ENCODE data around the gene CALB2. TPM values are rescaled to one million over a fixed set of nuclear protein-coding genes. Genes with fewer than 3 reads are reported as not detected.
"Not testable (repeated sequence)": the region's sequence is repeated elsewhere in the genome, so short reads cannot be mapped to it uniquely, and the experiment has no call there.

The CALB2 gene, protein sequence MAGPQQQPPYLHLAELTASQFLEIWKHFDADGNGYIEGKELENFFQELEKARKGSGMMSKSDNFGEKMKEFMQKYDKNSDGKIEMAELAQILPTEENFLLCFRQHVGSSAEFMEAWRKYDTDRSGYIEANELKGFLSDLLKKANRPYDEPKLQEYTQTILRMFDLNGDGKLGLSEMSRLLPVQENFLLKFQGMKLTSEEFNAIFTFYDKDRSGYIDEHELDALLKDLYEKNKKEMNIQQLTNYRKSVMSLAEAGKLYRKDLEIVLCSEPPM
- not detected for total RNA-seq

GRCh38 chr16:71358464-71358998, at the start of gene CALB2:
CALB2 (plus strand) TSS chr16:71358723; CDS start chr16:71358793, 70 bp downstream.
- peaks cover 12% of the 10 kb centered on the region for H3K27me3 Mint-ChIP-seq
- H3K27ac Mint-ChIP-seq = no peak within 1 kb of the TSS
- no peaks in the 10 kb centered on the region for H3K9me3 Mint-ChIP-seq
- peak within 1 kb of the TSS; percentile 25 for H3K4me3 Mint-ChIP-seq
- ATAC-seq (replicated peaks) = peak; percentile 93
- no peaks in the 10 kb centered on the region for H3K36me3 Mint-ChIP-seq (ENCODE audit: low read depth)
- no peaks in the 10 kb centered on the region for H3K4me1 Mint-ChIP-seq

DNA sequence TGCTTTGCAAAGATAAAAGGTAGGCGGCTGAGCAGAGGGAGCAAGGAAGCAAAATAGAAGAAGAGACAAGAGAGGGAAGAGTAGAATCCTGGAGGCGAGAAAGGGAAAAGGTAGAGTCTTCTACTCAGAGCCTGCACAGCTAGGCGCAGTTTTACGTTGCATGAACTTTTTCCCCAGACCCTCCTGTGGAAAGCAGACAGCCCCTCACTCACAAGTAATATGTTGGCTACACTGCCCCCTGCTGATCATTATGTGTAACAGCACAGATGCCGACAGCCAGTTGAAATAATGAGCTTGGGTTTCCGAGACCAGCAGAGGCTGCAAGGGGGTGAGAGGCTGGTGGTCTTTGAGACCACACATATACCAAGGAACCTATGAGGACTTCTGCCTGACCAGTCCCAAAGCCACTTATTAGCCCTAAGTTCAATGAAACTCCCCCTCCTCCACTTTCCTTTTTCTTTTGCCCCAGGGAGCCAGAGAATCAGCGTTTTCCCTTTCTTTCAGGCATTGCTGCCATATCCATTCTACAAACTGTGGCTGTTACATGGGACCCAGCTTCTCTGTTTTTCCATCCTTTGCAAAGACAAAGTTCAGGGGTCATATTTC, 46.9 kb upstream of the CALB2 start:
- no peak for ATAC-seq (replicated peaks)
- H3K27ac Mint-ChIP-seq = no peak overlapping the region

DNA sequence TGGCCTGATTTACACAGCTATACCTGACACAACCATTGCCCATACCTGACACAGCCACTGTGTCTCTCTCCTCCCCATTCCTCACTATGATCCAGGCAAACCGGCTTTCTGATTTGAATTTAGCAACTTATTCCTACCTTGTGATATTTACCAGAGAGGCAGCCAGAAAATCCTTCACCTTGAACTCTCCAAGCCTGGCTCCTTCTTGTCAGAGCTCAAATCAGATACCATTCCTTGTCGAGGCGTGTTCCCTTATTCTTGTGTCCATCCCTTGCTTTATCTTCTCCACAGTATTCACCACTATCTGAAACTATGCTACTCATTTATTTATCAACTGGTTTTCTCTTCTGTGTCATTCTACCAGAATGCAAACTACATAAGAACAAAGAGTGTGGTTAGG, 44.9 kb upstream of the CALB2 start:
- not testable (repeated sequence) for H3K9me3 Mint-ChIP-seq; H3K4me1 Mint-ChIP-seq; H3K36me3 Mint-ChIP-seq (ENCODE audit: low read depth); H3K27ac Mint-ChIP-seq; ATAC-seq (replicated peaks); H3K4me3 Mint-ChIP-seq
- H3K27me3 Mint-ChIP-seq = peaks cover 33% of the 10 kb centered on the region

More for the DNA sequence above, 46.9 kb upstream of the CALB2 start:
- H3K4me1 Mint-ChIP-seq = no peaks in the 10 kb centered on the region
- no peak overlapping the region for H3K4me3 Mint-ChIP-seq
- no peaks in the 10 kb centered on the region for H3K9me3 Mint-ChIP-seq
- H3K36me3 Mint-ChIP-seq (ENCODE audit: low read depth) = no peaks in the 10 kb centered on the region
- H3K27me3 Mint-ChIP-seq = peaks cover 41% of the 10 kb centered on the region

DNA sequence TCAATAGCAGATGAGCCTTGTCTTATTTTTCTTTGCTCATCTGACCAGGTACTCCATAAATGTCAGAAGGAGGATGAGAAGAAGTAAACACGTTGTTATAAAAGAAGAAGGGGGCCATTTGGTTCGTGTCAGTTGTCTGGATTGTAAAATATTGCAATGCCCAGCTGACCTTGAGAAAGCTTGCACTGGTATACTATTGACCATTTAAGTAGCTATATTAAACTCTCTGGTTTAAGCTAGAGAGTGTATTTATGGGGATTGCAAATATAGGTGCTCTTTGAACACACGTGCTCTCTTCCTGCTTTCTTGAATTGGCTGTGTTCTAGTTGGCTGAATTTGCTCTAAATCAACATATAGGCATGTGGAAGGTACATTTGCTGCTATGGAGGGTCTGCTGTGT, 43.3 kb upstream of the CALB2 start:
- H3K27ac Mint-ChIP-seq = no peak overlapping the region
- H3K4me3 Mint-ChIP-seq = no peak overlapping the region
- H3K4me1 Mint-ChIP-seq = no peaks in the 10 kb centered on the region
- H3K27me3 Mint-ChIP-seq = peaks cover 24% of the 10 kb centered on the region
- no peak for ATAC-seq (replicated peaks)
- H3K9me3 Mint-ChIP-seq = no peaks in the 10 kb centered on the region
- no peaks in the 10 kb centered on the region for H3K36me3 Mint-ChIP-seq (ENCODE audit: low read depth)

DNA sequence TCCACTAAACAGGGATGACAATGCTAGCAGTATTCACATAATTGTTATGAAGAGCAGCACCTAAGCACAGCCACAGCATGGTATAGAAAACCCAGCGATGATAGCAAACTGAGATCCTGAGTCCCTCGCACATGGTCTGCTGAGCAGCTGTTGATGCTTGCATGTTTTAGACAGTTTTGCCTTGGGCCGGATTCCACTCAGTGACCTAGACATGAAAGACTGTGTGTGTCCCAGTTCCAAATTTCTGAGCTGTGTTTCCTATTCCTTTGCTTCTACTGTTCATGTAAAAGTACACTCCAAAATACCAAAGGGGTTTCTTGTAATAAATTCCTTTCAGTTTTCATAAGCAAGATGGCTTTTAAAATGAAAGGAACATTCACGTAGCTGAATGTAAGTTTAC, 38.5 kb upstream of the CALB2 start:
- ATAC-seq (replicated peaks) = no peak
- Mint-ChIP-seq H3K36me3 (ENCODE audit: low read depth) (no peaks in the 10 kb centered on the region), H3K4me3 (no peak overlapping the region), H3K4me1 (no peaks in the 10 kb centered on the region), H3K27me3 (peaks cover 18% of the 10 kb centered on the region), H3K9me3 (no peaks in the 10 kb centered on the region), H3K27ac (no peak overlapping the region)

DNA sequence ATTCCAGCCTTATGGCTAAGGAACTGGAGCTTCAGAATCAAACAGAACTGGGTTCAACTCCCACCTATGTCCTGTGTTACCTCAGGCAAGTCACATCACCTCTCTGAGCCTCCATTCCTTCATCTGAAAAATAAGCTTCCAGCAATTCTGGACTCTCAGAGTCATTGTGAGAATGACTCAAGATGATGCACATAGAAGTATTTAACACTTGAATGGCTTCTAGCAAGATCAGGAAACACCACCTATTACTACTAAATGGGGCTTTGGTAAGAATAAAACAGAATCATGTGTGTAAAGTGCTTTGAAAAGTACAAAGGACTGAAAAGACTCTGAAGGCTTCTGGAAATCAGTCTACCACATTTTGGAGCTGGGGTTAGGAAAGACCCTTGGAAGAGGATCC, 30.8 kb upstream of the CALB2 start:
- Mint-ChIP-seq H3K36me3 (ENCODE audit: low read depth) (no peaks in the 10 kb centered on the region), H3K4me1 (no peaks in the 10 kb centered on the region), H3K4me3 (no peak overlapping the region), H3K27ac (no peak overlapping the region), H3K9me3 (no peaks in the 10 kb centered on the region), H3K27me3 (peaks cover 17% of the 10 kb centered on the region)
- no peak for ATAC-seq (replicated peaks)

DNA sequence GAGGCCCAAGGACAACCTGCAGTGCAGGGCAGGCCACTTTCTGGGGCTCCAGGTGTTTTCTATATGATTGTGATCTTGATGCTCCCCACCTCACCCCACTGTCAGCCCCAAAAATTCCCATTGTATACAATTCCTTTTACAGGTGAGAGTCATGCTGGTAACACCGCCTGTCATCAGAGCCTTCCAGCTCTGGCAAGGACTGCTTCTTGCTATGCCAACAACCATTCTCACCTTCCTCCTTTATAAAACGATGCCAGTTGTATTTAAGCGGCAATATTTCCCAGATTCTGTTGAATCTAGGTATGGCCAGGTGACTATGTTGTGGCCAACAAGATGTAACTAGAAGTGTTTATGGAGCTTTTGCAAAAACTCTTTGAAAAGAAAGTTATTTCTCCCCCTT, 30.4 kb upstream of the CALB2 start:
- Mint-ChIP-seq H3K27me3 (peaks cover 17% of the 10 kb centered on the region), H3K9me3 (no peaks in the 10 kb centered on the region), H3K36me3 (ENCODE audit: low read depth) (no peaks in the 10 kb centered on the region), H3K4me3 (no peak overlapping the region), H3K4me1 (no peaks in the 10 kb centered on the region), H3K27ac (no peak overlapping the region)
- ATAC-seq (replicated peaks) = no peak

- ATAC-seq (replicated peaks) = no peak
- Mint-ChIP-seq H3K4me1 (no peaks in the 10 kb centered on the region), H3K27me3 (peaks cover 30% of the 10 kb centered on the region), H3K36me3 (ENCODE audit: low read depth) (no peaks in the 10 kb centered on the region), H3K27ac (no peak overlapping the region), H3K4me3 (no peak overlapping the region), H3K9me3 (no peaks in the 10 kb centered on the region)
Measured at GRCh38 chr16:71337631-71338030, 20.9 kb upstream of the CALB2 start.

- H3K4me3 Mint-ChIP-seq = no peak overlapping the region
- no peak for ATAC-seq (replicated peaks)
- peaks cover 30% of the 10 kb centered on the region for H3K27me3 Mint-ChIP-seq
- H3K9me3 Mint-ChIP-seq = no peaks in the 10 kb centered on the region
- H3K36me3 Mint-ChIP-seq (ENCODE audit: low read depth) = no peaks in the 10 kb centered on the region
- no peaks in the 10 kb centered on the region for H3K4me1 Mint-ChIP-seq
- H3K27ac Mint-ChIP-seq = no peak overlapping the region
Measured at GRCh38 chr16:71338193-71338592, 20.3 kb upstream of the CALB2 start.

DNA sequence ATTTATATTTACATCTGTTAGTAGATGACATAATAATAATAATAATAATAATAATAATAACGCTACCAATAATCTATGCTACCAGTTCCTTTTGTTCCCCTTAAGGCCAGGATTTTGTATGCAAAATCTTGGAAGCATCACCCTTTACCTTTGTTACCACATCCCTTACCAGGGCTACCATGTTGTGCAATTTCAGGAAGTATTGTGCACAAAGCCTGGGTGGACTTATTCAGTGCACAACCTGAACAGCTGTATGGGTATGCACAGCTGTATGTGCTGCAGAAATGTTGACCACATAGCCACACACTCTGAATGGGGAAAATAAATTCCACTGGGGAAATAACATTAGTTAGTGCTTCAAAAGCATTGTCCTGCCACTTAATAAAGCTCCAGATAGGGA, 19.9 kb upstream of the CALB2 start:
- H3K27me3 Mint-ChIP-seq = peaks cover 30% of the 10 kb centered on the region
- H3K27ac Mint-ChIP-seq = no peak overlapping the region
- H3K4me1 Mint-ChIP-seq = no peaks in the 10 kb centered on the region
- ATAC-seq (replicated peaks) = no peak
- H3K36me3 Mint-ChIP-seq (ENCODE audit: low read depth) = no peaks in the 10 kb centered on the region
- no peak overlapping the region for H3K4me3 Mint-ChIP-seq
- no peaks in the 10 kb centered on the region for H3K9me3 Mint-ChIP-seq

GRCh38 chr16:71339236-71340171, 19.0 kb upstream of the CALB2 start:
- Mint-ChIP-seq H3K27me3 (peaks cover 30% of the 10 kb centered on the region), H3K4me1 (no peaks in the 10 kb centered on the region), H3K36me3 (ENCODE audit: low read depth) (no peaks in the 10 kb centered on the region), H3K4me3 (no peak overlapping the region), H3K27ac (no peak overlapping the region), H3K9me3 (no peaks in the 10 kb centered on the region)
- ATAC-seq (replicated peaks) = no peak

- no peaks in the 10 kb centered on the region for H3K4me1 Mint-ChIP-seq
- no peak overlapping the region for H3K4me3 Mint-ChIP-seq
- H3K27me3 Mint-ChIP-seq = peaks cover 34% of the 10 kb centered on the region
- H3K36me3 Mint-ChIP-seq (ENCODE audit: low read depth) = no peaks in the 10 kb centered on the region
- H3K9me3 Mint-ChIP-seq = no peaks in the 10 kb centered on the region
- no peak for ATAC-seq (replicated peaks)
- no peak overlapping the region for H3K27ac Mint-ChIP-seq
Measured at GRCh38 chr16:71340406-71340805, 18.1 kb upstream of the CALB2 start.

GRCh38 chr16:71341881-71342280, 16.6 kb upstream of the CALB2 start:
- no peaks in the 10 kb centered on the region for H3K9me3 Mint-ChIP-seq
- H3K27ac Mint-ChIP-seq = no peak overlapping the region
- H3K4me3 Mint-ChIP-seq = no peak overlapping the region
- no peaks in the 10 kb centered on the region for H3K36me3 Mint-ChIP-seq (ENCODE audit: low read depth)
- H3K4me1 Mint-ChIP-seq = no peaks in the 10 kb centered on the region
- no peak for ATAC-seq (replicated peaks)
- peaks cover 31% of the 10 kb centered on the region for H3K27me3 Mint-ChIP-seq

DNA sequence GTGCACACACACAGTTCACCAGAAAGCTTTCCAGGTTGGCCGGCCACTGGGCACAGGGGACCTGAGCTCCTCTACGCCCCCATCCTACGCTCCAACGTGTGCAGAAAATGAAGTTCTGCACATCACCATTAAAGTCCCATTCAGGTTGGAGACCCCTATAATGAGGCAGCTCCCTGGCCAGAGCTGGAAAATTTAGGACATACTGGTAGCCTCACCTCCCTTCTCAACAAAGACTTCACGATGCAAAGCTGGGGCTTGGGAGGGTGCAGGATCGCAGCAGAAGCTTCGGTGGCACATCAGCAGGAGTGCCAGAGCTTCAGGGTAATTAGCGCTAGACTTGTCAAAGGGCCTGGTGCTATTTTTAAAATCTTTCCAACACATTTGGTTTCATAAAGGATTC, 15.4 kb upstream of the CALB2 start:
- Mint-ChIP-seq H3K9me3 (no peaks in the 10 kb centered on the region), H3K27ac (no peak overlapping the region), H3K36me3 (ENCODE audit: low read depth) (no peaks in the 10 kb centered on the region), H3K4me3 (no peak overlapping the region), H3K4me1 (no peaks in the 10 kb centered on the region), H3K27me3 (peaks cover 27% of the 10 kb centered on the region)
- no peak for ATAC-seq (replicated peaks)
